TTC549 (cell line): Measurements from ENCODE around the gene KIN.
"Not testable (repeated sequence)": the region's sequence is repeated elsewhere in the genome, so short reads cannot be mapped to it uniquely, and the experiment has no call there.

Experiments
- FAIRE-seq: peaks from 2 replicates; lab custom pipeline; 2012; peaks lifted over from hg19 to GRCh38; lab: Jason Lieb, UNC

The KIN gene

DNA sequence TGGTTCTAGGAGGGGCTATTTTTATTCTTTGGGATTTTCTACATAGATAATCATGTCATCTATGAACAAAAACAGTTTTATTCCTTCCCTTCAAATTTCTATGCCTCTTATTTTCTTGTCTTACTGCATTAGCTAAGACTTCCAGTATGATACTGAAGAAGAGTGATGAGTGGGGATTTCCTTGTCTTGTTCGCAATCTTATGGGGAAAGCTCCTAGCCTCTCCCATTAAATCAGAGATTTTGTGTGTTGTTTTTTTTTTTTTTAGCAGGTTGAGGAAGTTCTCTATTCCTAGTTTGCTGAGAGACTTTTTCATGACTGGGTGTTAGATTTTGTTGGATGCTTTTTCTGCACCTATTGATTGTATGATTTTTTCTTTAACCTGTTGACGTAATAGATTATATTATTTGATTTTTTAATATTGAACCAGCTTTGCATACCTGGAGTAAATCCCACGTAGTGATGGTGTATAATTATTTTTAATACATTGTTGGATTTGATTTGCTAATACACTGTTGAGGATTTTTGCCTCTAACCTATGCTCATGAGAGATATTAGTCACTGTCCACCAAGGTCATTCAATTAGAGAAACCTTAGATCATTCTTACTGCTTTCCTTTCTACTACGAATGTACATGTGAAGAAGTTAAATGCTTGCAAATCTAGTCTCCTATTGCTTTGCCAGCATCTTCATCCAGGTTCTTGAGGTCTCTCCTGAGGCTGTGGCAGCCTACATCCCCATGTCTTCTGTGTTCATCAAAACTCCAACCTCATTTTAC lies 6.6 kb upstream of the KIN start:
- FAIRE-seq = no peak

DNA sequence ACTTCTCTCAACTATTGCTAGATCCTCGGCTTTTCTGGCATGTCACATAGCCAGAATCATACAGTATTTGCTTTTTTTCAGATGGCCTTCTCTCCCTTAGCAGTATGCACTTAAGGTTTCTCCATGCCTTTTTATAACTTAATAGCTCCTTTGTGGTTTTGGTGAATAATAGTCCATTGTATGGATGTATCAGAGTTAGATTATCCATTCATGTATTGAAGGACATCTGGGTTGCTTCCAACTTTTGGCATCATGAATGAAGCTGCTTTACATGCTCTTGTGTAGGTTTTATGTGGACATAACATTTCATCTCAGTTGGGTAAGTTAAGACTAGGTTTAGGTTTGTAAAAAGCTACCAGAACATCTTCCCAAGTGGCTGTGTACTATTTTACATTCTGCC lies 4.7 kb upstream of the KIN start:
- FAIRE-seq = no peak

DNA sequence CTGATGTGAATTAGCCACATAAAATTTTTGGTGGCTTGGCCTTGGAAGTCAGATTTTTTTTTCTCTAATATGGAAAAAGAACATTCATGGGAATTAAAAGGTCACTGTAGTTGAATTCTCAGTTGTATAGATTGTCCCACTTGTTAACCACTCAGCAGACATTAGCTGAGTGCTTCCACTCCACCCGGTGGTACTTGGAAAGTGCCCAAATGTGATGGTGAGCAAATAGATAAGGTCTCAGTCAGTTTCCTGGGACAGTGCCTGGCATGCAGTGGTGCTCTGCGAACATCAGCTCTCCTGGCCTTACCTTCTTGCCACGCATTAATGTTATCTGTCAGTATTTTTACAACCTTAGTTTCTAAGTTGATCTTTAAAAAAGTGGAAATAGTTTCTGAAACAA lies 1.6 kb upstream of the KIN start:
- FAIRE-seq = no peak

DNA sequence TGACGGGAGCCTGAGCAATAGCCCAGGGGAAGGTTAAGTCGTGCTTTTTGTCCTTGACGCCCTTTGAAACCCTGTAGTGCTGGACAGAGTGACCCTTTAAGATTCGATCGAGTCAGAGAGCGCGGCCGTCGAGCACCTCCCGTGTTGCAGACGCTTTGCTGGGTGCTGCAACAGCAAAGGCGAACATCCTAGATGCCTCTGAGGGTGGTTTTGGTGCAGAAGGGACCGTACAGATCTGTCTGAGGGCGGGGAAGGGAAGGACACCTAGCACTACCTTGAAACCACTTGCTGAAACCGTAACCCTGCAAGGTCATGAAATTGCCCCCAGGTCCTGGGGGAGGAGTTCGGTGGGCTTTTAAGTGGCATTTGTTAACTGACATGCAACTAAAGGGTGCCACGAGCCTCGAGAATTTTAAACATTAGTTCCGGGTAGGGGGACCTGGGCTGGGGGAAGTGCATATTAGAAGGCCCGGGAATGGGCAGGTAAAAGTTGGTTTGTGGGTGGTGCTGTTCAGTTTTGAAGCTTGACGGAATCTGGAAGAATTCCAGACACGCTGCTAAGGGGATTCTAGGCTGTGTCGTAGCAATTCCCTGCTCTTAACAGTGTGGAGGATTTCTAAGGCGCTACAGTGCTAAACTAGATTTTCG lies 970 bp upstream of the KIN start:
- FAIRE-seq = no peak

GRCh38 chr10:7787150-7787856 lies 490 bp downstream of the KIN start:
- FAIRE-seq = no peak

- FAIRE-seq = no peak
These were observed 1.4 kb downstream of the KIN start for GRCh38 chr10:7786430-7786829.

DNA sequence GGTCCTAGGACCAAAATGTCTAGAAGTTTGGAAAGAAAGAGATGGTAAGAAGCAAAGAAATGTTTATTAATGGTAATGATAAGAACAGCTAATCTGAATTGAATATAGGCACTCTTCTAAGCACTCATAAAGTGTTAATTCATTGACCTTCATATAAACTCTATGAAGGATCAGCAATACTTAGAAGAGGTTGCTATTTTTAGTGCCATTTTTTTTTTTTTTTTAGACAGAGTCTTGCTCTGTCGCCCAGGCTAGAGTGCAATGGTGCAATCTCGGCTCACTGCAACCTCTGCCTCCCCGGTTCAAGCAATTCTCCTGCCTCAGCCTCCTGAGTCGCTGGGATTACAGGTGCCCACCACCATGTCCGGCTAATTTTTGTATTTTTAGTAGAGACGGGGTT lies 5.6 kb downstream of the KIN start:
- not testable (repeated sequence) for FAIRE-seq

- FAIRE-seq = no peak
These were observed 11.0 kb downstream of the KIN start for GRCh38 chr10:7776777-7777176.

DNA sequence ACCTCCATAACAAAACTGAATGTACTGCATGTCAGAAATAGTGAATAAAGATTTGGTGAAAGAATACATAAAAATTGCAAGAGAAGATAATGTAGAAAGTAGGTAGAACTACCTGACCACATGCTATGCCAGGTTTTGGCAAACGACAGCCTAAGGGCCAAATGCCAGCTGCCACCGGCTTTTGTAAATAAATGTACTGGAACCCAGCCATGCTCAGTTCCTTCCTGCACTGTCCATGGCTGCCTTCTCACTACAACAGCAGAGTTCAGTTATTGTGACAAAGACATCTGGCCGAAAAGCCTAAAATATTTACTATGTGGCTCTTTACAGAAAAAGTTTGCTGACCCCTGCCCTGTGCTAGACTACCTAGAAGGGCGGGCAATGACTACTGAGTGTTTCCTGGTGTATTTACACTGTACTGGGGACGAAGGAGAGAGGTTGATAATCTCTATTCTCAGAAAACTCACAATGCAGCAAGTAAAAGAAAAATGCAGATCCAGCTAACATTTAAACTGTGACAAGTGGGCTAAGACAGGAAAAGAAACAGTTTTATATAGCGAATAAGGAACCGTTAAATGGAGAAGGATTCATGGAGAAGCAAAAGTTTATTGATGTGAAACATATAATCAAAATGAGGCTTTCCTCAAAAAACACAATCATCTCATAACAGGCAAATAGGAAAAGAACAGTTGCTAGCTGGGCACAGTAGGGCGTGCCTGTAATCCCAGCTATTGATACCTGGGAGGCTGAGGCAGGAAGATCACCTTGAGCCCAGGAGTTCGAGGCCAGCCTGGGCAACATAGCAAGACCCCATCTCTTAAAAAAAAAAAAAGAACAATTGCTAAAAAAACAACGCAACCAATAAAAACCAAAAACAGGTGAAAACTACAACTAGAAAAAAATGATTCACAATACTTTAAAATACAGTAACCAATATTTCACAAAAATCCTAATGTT lies 13.7 kb downstream of the KIN start:
- FAIRE-seq = no peak

DNA sequence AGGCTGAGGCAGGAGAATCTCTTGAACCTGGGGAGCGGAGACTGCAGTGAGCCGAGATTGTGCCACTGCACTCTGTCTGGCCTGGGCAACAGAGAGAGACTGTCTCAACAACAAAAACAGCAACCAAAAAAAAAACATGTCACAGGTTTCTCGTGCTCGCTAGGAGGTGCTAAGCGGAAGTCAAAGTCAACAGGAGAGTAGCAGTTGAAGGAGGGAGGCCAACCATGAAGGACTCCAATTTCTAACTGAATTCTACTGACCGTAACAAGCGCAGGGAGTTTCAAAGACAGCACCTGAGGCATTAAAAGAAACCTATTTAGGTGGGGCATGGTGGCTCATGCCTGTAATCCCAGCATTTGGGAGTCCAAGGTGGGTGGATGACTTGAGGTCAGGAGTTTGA lies 19.4 kb downstream of the KIN start:
- FAIRE-seq = no peak

DNA sequence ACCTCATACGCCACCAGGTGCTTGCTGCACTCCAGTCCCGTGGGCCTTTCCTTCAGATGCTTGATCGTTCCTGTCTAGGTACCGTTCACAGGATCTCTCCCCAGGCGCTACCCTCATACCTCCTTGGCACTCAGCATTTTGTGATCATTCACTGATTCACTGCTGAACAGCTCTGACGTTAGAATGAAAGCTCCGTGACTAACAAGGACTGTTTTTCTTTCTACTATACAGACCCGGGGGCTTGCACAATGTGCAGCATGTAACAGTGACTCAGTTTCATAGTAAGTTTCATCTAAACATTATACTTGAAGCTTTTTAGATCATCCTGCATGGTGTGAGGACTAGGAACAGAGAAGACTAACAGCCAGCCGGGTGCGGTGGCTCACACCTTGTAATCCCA lies 20.6 kb downstream of the KIN start:
- FAIRE-seq = no peak

GRCh38 chr10:7766241-7766640 lies 21.6 kb downstream of the KIN start:
- FAIRE-seq = no peak

GRCh38 chr10:7763929-7764328 lies 23.9 kb downstream of the KIN start:
- no peak for FAIRE-seq

- no peak for FAIRE-seq
These were observed 31.3 kb downstream of the KIN start for GRCh38 chr10:7756360-7756992.

GRCh38 chr10:7755103-7755502 lies 32.7 kb downstream of the KIN start:
- FAIRE-seq = no peak

GRCh38 chr10:7752251-7752650 lies 35.5 kb downstream of the KIN start:
- no peak for FAIRE-seq

- FAIRE-seq = no peak
These were observed 37.6 kb downstream of the KIN start for GRCh38 chr10:7750222-7750621.

- not testable (repeated sequence) for FAIRE-seq
These were observed 39.2 kb downstream of the KIN start for GRCh38 chr10:7748637-7749036.

DNA sequence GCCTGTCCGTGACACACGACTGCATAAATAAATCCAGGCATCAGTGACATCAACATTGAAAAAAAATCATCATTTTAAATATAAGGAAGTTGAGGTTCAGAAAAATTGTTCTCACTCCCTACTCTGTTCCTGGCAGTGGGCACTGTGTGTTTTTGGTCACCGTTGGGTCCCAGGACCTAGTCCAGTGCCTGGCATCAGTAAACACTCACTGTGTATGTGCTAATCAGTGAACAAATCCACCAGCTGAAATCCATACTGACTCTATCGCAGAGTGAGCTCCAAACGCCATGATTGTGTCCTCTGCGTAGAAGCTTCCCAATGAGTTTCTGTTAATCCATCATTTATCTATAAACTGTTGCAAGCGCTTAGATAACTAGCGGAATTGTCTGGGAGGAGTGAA lies 43.5 kb downstream of the KIN start:
- FAIRE-seq = no peak

GRCh38 chr10:7738536-7739407 lies 49.0 kb downstream of the KIN start:
- no peak for FAIRE-seq

DNA sequence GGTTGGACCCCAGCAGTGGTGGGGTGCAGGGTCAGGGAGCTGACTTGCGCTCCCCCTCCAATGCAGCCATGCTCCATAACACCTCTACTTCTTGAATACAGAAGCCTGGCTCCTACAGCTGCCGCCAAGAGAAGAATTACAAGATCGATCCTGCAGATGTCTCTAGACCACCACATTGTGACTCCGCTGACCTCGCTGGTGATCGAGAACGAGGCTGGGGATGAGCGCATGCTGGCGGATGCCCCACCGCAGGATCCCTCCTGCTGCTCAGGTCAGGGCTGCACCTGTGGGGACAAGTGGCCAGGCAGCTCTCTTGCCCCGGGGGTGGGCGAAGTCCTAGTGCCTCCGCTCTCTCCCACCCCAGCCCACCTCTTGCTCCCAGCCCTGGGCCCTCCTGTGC lies 53.0 kb downstream of the KIN start:
- FAIRE-seq = no peak
